ENCODE results near the gene SUCLG1.

The SUCLG1 gene

GRCh38 chr2:84441036-84441435, 18.0 kb downstream of the SUCLG1 start:
- TF ChIP-seq POLR2AphosphoS5 (IDR thresholded peaks at IDR 0.05; ENCODE audit: low read depth) (no peak), REST (IDR thresholded peaks at IDR 0.05; ENCODE audit: insufficient replicate concordance, low read depth) (no peak), SPI1 (IDR thresholded peaks at IDR 0.05; ENCODE audit: borderline replicate concordance, low read depth) (no peak), GABPA (IDR thresholded peaks at IDR 0.05; ENCODE audit: low read depth) (no peak), CTCF (IDR thresholded peaks at IDR 0.05; ENCODE audit: insufficient read depth, low read length) (no peak)
- Histone ChIP-seq H3K27ac (replicated peaks) (no peak overlapping the region), H3K4me3 (replicated peaks; ENCODE audit: insufficient read depth, low read length) (no peak overlapping the region), H3K27me3 (ENCODE audit: insufficient read depth, poor library complexity, severe bottlenecking) (no peaks in the 10 kb centered on the region)
- no peak for DNase-seq (ENCODE audit: low read depth in 1 of 2, low spot score in 1 of 2)

- DNase-seq (ENCODE audit: low read depth in 1 of 2, low spot score in 1 of 2), result no peak
- Histone ChIP-seq H3K27ac (replicated peaks) (no peak overlapping the region), H3K4me3 (replicated peaks; ENCODE audit: insufficient read depth, low read length) (no peak overlapping the region), H3K27me3 (ENCODE audit: insufficient read depth, poor library complexity, severe bottlenecking) (no peaks in the 10 kb centered on the region)
- TF ChIP-seq GABPA (IDR thresholded peaks at IDR 0.05; ENCODE audit: low read depth), result no peak
- TF ChIP-seq REST (IDR thresholded peaks at IDR 0.05; ENCODE audit: insufficient replicate concordance, low read depth), result no peak
- no peak for TF ChIP-seq POLR2AphosphoS5 (IDR thresholded peaks at IDR 0.05; ENCODE audit: low read depth)
- TF ChIP-seq CTCF (IDR thresholded peaks at IDR 0.05; ENCODE audit: insufficient read depth, low read length), result no peak
- TF ChIP-seq SPI1 (IDR thresholded peaks at IDR 0.05; ENCODE audit: borderline replicate concordance, low read depth), result no peak
These were observed 23.6 kb downstream of the SUCLG1 start for GRCh38 chr2:84435345-84436025.

- DNase-seq (ENCODE audit: low read depth in 1 of 2, low spot score in 1 of 2), result no peak
- no peaks in the 10 kb centered on the region for H3K27me3 ChIP-seq (ENCODE audit: insufficient read depth, poor library complexity, severe bottlenecking)
- H3K4me3 ChIP-seq (replicated peaks; ENCODE audit: insufficient read depth, low read length), result no peak overlapping the region
- no peak overlapping the region for H3K27ac ChIP-seq (replicated peaks)
- TF ChIP-seq REST (IDR thresholded peaks at IDR 0.05; ENCODE audit: insufficient replicate concordance, low read depth) (no peak), GABPA (IDR thresholded peaks at IDR 0.05; ENCODE audit: low read depth) (no peak), CTCF (IDR thresholded peaks at IDR 0.05; ENCODE audit: insufficient read depth, low read length) (no peak), POLR2AphosphoS5 (IDR thresholded peaks at IDR 0.05; ENCODE audit: low read depth) (no peak), SPI1 (IDR thresholded peaks at IDR 0.05; ENCODE audit: borderline replicate concordance, low read depth) (no peak)
These were observed 29.8 kb downstream of the SUCLG1 start for GRCh38 chr2:84429328-84429727.

All from HL-60 (cell line).